Large intestine (tissue), 12 donors: ENCODE results near the gene IPPK. TPM values are rescaled to one million over a fixed set of nuclear protein-coding genes. Genes with fewer than 3 reads are reported as not detected.

Experiments
- DNase-seq, 2 donors: peaks; one replicate each; pipeline versions ENCODE4 v3.0.0 to v3.0.0-alpha.2; 2013
- H3K27ac ChIP-seq: one replicate; pipeline ENCODE4 v1.5.1; 2013; ENCODE audit warnings: low read length
- H3K27me3 ChIP-seq: 2 replicates; pipeline ENCODE4 v1.6.1; 2013; ENCODE audit warnings: low read length; ENCODE audit not compliant: control insufficient read depth, insufficient read depth
- H3K36me3 ChIP-seq: 2 replicates; pipeline ENCODE4 v1.6.1; 2013; ENCODE audit warnings: low read length; ENCODE audit not compliant: control insufficient read depth, insufficient read depth
- H3K4me1 ChIP-seq: one replicate; pipeline ENCODE4 v1.6.1; 2013; ENCODE audit warnings: low read length; ENCODE audit not compliant: control insufficient read depth, insufficient read depth
- H3K4me3 ChIP-seq: one replicate; pipeline ENCODE4 v1.5.1; 2013; ENCODE audit warnings: low read length
- H3K9me3 ChIP-seq: one replicate; pipeline ENCODE4 v1.6.1; 2013; ENCODE audit warnings: mild to moderate bottlenecking, low read depth, low read length, moderate library complexity; ENCODE audit not compliant: control insufficient read depth
- WGBS: methylation state at CpG from one replicate; pipeline ENCODE4 v1.1.5; 2013; ENCODE audit warnings: low lambda C conversion rate; ENCODE audit not compliant: insufficient coverage; 5-methylcytosine and 5-hydroxymethylcytosine counted together
- long read RNA-seq, 11 donors: transcript quantifications; one replicate each; lab custom pipeline, GENCODE V29; 2026
- polyA plus RNA-seq: library from polyadenylated mRNA; unstranded; fragments of 120-200 nt; gene quantifications from one replicate; pipeline ENCODE4 v1.2.1, GENCODE V29; 2013

The IPPK gene, protein sequence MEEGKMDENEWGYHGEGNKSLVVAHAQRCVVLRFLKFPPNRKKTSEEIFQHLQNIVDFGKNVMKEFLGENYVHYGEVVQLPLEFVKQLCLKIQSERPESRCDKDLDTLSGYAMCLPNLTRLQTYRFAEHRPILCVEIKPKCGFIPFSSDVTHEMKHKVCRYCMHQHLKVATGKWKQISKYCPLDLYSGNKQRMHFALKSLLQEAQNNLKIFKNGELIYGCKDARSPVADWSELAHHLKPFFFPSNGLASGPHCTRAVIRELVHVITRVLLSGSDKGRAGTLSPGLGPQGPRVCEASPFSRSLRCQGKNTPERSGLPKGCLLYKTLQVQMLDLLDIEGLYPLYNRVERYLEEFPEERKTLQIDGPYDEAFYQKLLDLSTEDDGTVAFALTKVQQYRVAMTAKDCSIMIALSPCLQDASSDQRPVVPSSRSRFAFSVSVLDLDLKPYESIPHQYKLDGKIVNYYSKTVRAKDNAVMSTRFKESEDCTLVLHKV
- polyA plus RNA-seq = 7.9 TPM
- long read RNA-seq, donor 1 = 0 reads
- long read RNA-seq, donor 2, full-length matches to known transcripts = 3 of 3 reads
- long read RNA-seq, donor 2, partial matches to known transcripts = 0 of 3 reads
- long read RNA-seq, donor 2, other reads (novel, unspliced or antisense) = 0 of 3 reads
- long read RNA-seq, donor 3 = 0 reads
- long read RNA-seq, donor 4 = 0 reads
- long read RNA-seq, donor 5 = 0 reads
- long read RNA-seq, donor 6, full-length matches to known transcripts = 1 of 1 reads
- long read RNA-seq, donor 6, partial matches to known transcripts = 0 of 1 reads
- long read RNA-seq, donor 6, other reads (novel, unspliced or antisense) = 0 of 1 reads
- long read RNA-seq, donor 7 = 0 reads
- long read RNA-seq, donor 8, full-length matches to known transcripts = 3 of 3 reads
- long read RNA-seq, donor 8, partial matches to known transcripts = 0 of 3 reads
- long read RNA-seq, donor 8, other reads (novel, unspliced or antisense) = 0 of 3 reads
- long read RNA-seq, donor 9, full-length matches to known transcripts = 1 of 1 reads
- long read RNA-seq, donor 9, partial matches to known transcripts = 0 of 1 reads
- long read RNA-seq, donor 9, other reads (novel, unspliced or antisense) = 0 of 1 reads
- long read RNA-seq, donor 10, full-length matches to known transcripts = 1 of 1 reads
- long read RNA-seq, donor 10, partial matches to known transcripts = 0 of 1 reads
- long read RNA-seq, donor 10, other reads (novel, unspliced or antisense) = 0 of 1 reads
- long read RNA-seq, donor 11, full-length matches to known transcripts = 2 of 2 reads
- long read RNA-seq, donor 11, partial matches to known transcripts = 0 of 2 reads
- long read RNA-seq, donor 11, other reads (novel, unspliced or antisense) = 0 of 2 reads

DNA sequence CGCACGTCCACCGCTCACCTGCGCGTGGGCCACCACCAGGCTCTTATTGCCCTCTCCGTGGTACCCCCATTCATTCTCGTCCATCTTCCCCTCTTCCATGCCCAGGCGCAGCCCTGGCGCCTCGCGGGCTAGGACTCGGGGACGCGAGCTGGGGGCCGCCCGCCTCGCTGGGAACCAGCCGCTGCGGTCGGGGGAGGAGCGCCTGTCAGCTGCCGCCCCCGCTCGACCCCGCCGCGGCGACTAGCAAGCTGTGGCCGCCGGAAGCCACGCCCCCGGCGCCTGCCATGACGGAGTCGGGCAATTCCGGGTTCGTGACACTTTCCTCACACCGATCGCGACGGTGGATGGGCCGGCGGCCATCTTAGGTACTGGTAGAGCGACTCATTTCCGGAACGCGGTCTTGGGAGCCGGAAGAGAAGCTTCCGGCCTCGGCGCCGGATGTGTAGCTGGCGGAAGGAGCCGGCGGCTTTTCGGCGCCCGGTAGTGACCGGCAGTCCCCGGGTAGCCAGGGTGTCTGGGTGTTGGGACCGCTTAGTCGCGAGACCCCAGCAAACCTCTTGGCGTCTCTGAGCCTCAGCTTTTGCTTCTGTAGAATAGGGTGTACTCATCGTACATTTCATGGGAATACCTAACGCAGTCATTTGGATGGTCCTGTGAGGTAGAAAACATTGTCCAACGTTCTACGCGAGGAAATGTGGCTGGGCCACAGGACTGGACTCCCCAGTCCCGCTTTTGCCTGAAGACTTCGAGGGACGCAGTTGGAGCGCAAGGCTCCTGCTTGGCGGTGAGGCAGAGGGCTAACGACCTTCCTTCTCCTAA lies at the start of gene IPPK:
TSS of gene IPPK (minus strand) at position 242 of the 819 bp plus-strand sequence. CDS start at position 99, 143 bp downstream.
- peak; percentile 99 for DNase-seq
- peaks cover 5% of the 10 kb centered on the region for H3K4me1 ChIP-seq
- peak within 1 kb of the TSS; percentile 63 for H3K27ac ChIP-seq
- no peaks in the 10 kb centered on the region for H3K9me3 ChIP-seq
- peak within 1 kb of the TSS; percentile 93 for H3K4me3 ChIP-seq
- peaks cover 13% of the 10 kb centered on the region for H3K36me3 ChIP-seq
- no CpG with 5 or more reads among the region's 75 CpGs for WGBS
- H3K27me3 ChIP-seq = no peaks in the 10 kb centered on the region

DNA sequence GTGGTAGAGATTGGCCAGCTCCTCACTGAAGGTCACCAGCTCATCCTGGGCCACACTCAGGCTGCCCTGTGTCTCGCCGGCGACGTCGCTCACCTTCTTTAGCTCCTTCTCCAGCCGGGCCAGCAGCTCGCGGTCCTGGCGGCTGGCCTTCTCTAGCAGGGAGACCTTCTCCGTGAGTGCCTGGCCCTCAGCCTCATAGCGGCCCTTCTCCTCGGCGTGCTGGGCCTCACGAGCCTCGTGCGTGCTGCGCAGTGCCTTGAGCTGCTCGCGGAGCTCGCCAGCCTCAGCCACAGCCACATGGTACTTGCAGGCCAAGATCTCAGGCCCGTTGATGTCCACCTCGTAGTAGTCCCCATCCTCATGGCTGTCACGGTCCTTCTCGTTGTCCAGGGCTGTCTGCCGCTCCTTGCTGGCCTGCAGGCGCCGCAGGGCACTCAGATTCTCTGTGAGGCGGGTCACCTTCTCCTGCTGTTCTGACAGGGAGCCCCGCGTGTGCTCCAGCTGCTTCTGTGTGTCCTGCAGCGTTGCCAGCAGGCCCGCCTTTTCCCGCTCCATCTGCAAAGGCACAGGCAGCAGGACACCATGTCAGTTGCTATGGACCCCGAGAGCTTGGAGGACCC lies 49.2 kb upstream of the IPPK start:
- no peak overlapping the region for H3K4me3 ChIP-seq
- WGBS = no CpG with 5 or more reads among the region's 34 CpGs
- peaks cover 82% of the 10 kb centered on the region for H3K36me3 ChIP-seq
- no peaks in the 10 kb centered on the region for H3K4me1 ChIP-seq
- DNase-seq = no peak
- H3K27ac ChIP-seq = no peak overlapping the region
- H3K9me3 ChIP-seq = no peaks in the 10 kb centered on the region
- no peaks in the 10 kb centered on the region for H3K27me3 ChIP-seq

DNA sequence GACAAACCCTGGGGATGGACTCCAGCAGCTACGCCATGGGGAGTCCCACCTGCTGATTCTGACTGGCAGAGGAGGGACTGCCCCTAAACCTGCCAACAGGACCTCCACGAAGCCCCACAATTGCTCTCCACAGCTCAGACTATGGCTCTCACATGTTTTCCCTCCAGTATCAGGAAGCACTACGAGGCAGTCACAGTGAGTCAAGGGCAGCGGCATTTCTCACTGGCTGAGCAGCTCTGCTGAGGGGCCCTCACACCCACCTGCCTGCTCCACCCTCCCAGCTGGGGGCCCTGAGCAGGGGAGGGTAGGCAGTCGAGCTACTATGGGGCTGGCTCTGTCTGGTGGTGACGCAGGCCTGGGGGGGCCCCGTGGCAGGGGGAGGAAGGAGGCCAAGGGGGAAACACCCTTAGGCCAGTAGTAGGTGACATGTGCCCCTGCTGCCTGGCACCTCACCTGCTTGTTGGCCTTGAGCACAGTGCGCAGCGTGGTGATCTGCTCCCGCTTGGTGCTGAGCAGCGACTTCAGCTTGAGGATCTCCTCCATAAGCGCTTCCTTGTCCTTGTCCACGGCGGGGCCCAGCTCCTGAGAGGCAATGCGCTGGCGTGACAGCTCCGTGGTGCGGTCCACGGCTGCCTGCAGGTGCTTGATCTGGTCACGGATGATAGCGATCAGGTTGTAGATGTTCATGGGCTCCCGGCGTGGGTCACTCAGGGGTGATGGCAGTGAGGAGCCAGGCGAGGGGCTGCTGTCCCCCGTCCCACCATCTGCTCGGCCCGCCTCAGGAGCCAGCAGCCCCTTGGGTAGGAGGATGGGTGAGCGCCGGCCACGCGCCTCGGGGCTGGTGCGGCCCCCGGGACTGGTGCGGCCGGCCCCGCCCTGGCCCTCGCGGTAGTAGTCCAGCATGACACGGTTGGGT lies 48.4 kb upstream of the IPPK start:
- no CpG with 5 or more reads among the region's 40 CpGs for WGBS
- Histone ChIP-seq H3K36me3 (peaks cover 90% of the 10 kb centered on the region), H3K4me3 (no peak overlapping the region), H3K27me3 (no peaks in the 10 kb centered on the region), H3K9me3 (no peaks in the 10 kb centered on the region), H3K4me1 (no peaks in the 10 kb centered on the region), H3K27ac (no peak overlapping the region)
- DNase-seq = no peak

DNA sequence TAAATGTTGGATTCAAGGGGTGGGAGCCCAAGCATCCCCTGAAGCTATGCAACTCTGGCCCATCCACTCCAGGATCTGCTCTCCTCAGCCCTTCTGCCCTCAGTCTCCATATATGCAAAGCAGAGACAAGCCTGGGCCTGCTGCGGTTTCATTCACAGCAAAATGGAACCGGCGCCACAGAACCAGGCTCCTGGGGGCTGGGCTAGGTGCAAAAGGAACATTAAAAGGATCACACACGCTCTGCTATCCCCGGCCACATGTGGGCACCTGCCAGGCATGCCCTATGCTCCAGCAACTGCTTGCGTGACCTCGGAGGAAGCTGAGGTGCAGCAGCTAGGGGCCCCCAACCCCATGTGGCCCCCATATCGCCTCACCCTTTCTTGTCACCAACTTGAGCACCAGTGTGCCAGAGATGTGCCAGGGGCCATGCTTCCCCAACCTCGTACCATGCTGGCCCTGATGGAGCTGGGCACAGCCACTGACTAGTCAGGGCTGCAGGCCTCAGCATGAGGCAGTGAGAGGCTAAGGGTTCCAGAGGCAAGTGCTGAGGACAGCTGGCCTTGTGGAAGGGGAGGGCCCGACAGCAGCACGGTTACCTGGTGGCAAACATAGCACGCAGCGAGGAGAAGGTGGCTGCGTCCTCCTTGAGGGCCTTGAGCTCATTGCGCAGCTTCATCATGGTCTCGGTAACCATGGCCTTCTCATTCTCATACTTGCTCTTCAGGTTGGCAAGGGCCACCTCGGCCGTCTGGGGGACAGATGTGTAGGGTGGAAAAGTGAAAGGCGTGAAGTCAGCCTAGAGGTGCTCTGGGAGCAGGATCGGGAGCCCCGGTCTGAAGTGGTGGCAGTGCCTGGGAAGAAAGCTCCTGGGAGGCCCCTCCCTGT lies 47.5 kb upstream of the IPPK start:
- H3K9me3 ChIP-seq = no peaks in the 10 kb centered on the region
- H3K27me3 ChIP-seq = no peaks in the 10 kb centered on the region
- no peak overlapping the region for H3K27ac ChIP-seq
- peaks cover 89% of the 10 kb centered on the region for H3K36me3 ChIP-seq
- DNase-seq = no peak
- H3K4me3 ChIP-seq = no peak overlapping the region
- H3K4me1 ChIP-seq = no peaks in the 10 kb centered on the region
- WGBS = no CpG with 5 or more reads among the region's 21 CpGs

DNA sequence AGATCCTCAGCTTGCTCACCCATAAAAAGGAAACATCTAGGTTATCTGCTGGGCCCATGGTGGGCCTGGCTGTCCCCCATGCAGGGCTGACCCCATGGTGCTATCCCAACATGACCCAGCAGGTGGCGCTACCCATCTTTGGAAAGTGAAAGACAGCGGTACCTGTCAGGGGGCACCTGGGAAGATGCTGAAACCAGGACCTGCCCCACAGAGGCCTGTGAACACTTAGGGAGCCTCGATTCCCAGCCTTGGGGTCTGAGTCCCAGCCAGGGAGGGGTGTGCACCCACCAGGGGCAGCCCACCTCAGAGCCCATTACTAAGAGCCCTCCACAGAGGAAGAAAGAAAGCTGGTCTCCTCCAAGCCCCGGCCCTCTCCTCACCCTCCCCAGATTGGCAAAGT lies 46.6 kb upstream of the IPPK start:
- no peak overlapping the region for H3K4me3 ChIP-seq
- no peaks in the 10 kb centered on the region for H3K4me1 ChIP-seq
- H3K27ac ChIP-seq = no peak overlapping the region
- WGBS = no CpG with 5 or more reads among the region's 4 CpGs
- no peaks in the 10 kb centered on the region for H3K27me3 ChIP-seq
- no peaks in the 10 kb centered on the region for H3K9me3 ChIP-seq
- H3K36me3 ChIP-seq = peaks cover 85% of the 10 kb centered on the region
- DNase-seq = no peak

DNA sequence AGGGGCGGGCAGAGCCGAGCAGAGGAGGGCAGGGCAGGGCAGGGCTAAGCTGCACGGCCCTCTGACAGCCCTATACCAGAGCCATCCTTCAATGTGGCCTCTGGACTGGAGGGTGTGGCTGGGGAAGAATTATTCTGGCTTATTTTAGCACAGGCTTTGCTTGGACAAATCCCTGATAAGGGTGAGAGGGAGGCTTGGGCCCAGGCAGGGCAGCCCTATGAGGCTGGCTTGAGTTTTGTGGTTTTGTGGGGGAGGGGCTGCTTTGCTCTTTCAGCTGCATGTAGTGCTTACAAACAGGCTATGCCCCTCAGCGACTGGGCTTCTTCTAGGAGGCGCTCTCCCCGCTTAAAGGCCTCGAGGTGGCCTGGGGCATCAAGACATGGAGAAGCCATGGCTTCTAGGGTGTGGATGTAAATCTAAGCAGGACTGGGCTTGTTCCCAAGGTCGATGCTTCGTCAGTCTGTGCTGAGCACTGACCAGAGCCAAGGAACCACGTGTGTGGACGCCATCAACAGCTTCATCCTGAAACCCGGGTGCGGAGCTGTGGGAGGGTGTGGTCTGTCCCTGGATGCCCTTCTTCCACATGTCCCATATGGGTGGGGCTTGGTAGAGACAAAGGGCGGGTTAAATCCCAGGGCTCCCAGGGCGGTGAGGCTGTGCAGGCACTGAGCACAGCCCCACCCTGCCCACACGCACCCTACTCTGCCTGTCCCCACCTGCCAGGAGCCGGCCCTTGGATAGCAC lies 45.7 kb upstream of the IPPK start:
- no peaks in the 10 kb centered on the region for H3K4me1 ChIP-seq
- H3K4me3 ChIP-seq = no peak overlapping the region
- WGBS = no CpG with 5 or more reads among the region's 17 CpGs
- H3K36me3 ChIP-seq = peaks cover 84% of the 10 kb centered on the region
- H3K9me3 ChIP-seq = no peaks in the 10 kb centered on the region
- DNase-seq = no peak
- H3K27ac ChIP-seq = no peak overlapping the region
- no peaks in the 10 kb centered on the region for H3K27me3 ChIP-seq

DNA sequence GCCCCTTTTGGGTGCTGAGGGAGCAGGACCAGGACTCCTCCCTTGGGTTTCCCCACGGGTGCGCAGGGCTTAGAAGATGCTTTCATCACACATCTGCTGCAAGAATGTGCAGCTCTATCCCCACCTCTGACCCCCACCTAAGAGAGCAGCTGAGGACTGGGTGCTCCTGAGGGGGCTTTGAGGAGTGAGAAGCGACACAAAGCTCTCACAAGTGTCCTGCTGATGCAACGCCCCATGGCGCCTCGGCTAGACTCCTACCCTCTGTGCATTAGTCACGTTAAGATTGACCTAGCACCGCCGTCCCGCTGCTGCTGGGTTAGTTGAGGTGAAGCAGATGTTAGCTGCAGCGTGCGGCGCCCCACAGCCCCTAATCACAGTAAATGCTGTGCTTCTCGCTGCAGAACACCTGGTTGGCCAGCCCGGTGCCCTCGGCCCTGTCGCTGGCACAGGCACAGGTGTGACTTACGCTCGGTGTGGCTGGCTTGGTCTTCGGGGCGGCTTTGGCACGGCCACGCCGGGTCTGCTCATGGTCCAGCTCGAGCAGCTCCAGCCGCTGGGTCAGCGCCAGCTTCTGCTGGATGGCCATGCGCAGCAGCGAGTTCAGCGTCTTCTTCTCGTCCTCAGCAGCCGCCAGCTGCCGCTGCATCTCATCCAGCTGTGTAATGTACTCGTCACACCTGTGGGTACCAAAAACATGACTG lies 45.0 kb upstream of the IPPK start:
- Histone ChIP-seq H3K4me1 (no peaks in the 10 kb centered on the region), H3K36me3 (peaks cover 84% of the 10 kb centered on the region), H3K9me3 (no peaks in the 10 kb centered on the region), H3K27ac (no peak overlapping the region), H3K4me3 (no peak overlapping the region), H3K27me3 (no peaks in the 10 kb centered on the region)
- no peak for DNase-seq
- WGBS = no CpG with 5 or more reads among the region's 34 CpGs
